ENCODE measurements around the gene GZMA. TPM values are rescaled to one million over a fixed set of nuclear protein-coding genes. Genes with fewer than 3 reads are reported as not detected.

The GZMA gene
- not detected in 2 replicates for total RNA-seq (2014; rRNA removed; shearing (Covaris generic))

GRCh38 chr5:55102348-55102747 lies at the start of gene GZMA:
TSS of gene GZMA (plus strand) at chr5:55102646. CDS start at chr5:55102683, 37 bp downstream.

Other genes with a start within 250 kb of the GZMA start
- gene ESM1, start 117.1 kb upstream of the GZMA start, total RNA-seq (2014; rRNA removed; shearing (Covaris generic)) = 18.3 and 21.5 TPM in 2 replicates
- not detected in 2 replicates for gene GZMK, start 78.4 kb upstream of the GZMA start, total RNA-seq (2014; rRNA removed; shearing (Covaris generic))
- 33.2 and 39.3 TPM in 2 replicates for gene GPX8, start 57.5 kb downstream of the GZMA start, total RNA-seq (2014; rRNA removed; shearing (Covaris generic))
- gene CDC20B, start 70.5 kb downstream of the GZMA start, total RNA-seq (2014; rRNA removed; shearing (Covaris generic)) = not detected in 2 replicates
- gene MCIDAS, start 124.7 kb downstream of the GZMA start, total RNA-seq (2014; rRNA removed; shearing (Covaris generic)) = 2.9 and 3.5 TPM in 2 replicates
- 8.7 and 9.3 TPM in 2 replicates for gene CCNO, start 131.0 kb downstream of the GZMA start, total RNA-seq (2014; rRNA removed; shearing (Covaris generic))
- 22.7 and 24.1 TPM in 2 replicates for gene DHX29, start 205.0 kb downstream of the GZMA start, total RNA-seq (2014; rRNA removed; shearing (Covaris generic))
- 106 and 157 TPM in 2 replicates for gene MTREX, start 205.3 kb downstream of the GZMA start, total RNA-seq (2014; rRNA removed; shearing (Covaris generic))